Measurements from ENCODE around the gene CBLC. TPM values are rescaled to one million over a fixed set of nuclear protein-coding genes. Genes with fewer than 3 reads are reported as not detected.
"Not testable (repeated sequence)": the region's sequence is repeated elsewhere in the genome, so short reads cannot be mapped to it uniquely, and the experiment has no call there.

CBLC gene
- total RNA-seq, 1 donor from 2014 or later = 42.2 TPM

DNA sequence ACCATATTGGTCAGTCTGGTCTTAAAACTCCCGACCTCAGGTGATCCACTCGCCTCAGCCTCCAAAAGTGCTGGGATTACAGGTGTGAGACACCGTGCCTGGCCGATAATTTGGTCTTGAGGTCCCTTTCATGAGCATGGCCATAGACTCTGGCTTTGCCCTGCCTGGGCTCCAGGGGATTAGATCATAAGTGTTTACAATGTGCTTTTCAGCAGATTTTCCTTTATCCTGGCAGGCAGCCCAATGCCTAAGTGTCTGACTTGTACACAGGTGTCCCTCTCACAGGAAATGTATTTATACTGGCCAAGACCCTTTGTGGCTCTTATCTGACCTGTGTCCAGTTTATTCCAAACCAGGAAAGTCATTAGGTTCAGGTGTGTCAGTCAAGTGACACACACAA is 47.1 kb downstream of the CBLC start:
- TF ChIP-seq POLR2AphosphoS5 (IDR thresholded peaks at IDR 0.05; ENCODE audit: insufficient read depth in 1 of 2, low read depth in 1 of 2) = no peak
- TF ChIP-seq POLR2A (IDR thresholded peaks at IDR 0.05) = no peak
- TF ChIP-seq, protein P1, sequence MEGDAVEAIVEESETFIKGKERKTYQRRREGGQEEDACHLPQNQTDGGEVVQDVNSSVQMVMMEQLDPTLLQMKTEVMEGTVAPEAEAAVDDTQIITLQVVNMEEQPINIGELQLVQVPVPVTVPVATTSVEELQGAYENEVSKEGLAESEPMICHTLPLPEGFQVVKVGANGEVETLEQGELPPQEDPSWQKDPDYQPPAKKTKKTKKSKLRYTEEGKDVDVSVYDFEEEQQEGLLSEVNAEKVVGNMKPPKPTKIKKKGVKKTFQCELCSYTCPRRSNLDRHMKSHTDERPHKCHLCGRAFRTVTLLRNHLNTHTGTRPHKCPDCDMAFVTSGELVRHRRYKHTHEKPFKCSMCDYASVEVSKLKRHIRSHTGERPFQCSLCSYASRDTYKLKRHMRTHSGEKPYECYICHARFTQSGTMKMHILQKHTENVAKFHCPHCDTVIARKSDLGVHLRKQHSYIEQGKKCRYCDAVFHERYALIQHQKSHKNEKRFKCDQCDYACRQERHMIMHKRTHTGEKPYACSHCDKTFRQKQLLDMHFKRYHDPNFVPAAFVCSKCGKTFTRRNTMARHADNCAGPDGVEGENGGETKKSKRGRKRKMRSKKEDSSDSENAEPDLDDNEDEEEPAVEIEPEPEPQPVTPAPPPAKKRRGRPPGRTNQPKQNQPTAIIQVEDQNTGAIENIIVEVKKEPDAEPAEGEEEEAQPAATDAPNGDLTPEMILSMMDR (IDR thresholded peaks at IDR 0.05) = no peak
- no peak for DNase-seq (ENCODE audit: extremely low spot score in 2 of 2)
- intact Hi-C loops (cut with DNase I) = no loop called here

GRCh38 chr19:44832875-44833274 is 55.2 kb downstream of the CBLC start:
- H3K4me1 ChIP-seq; H3K36me3 ChIP-seq; DNase-seq (ENCODE audit: extremely low spot score in 2 of 2); H3K9me3 ChIP-seq; H3K4me3 ChIP-seq; intact Hi-C loops (cut with DNase I); H3K27me3 ChIP-seq; H3K27ac ChIP-seq: not testable (repeated sequence)

More for the DNA sequence above, 47.1 kb downstream of the CBLC start:
- Histone ChIP-seq H3K27ac (no peak overlapping the region), H3K9me3 (no peaks in the 10 kb centered on the region), H3K27me3 (no peaks in the 10 kb centered on the region), H3K4me3 (no peak overlapping the region), H3K4me1 (peaks cover 8% of the 10 kb centered on the region), H3K36me3 (no peaks in the 10 kb centered on the region)

- H3K36me3 ChIP-seq; H3K27ac ChIP-seq; H3K4me1 ChIP-seq; H3K9me3 ChIP-seq; intact Hi-C loops (cut with DNase I); DNase-seq (ENCODE audit: extremely low spot score in 2 of 2); H3K4me3 ChIP-seq; H3K27me3 ChIP-seq: not testable (repeated sequence)
Measured at GRCh38 chr19:44834399-44834798, 56.7 kb downstream of the CBLC start.

- intact Hi-C loops (cut with DNase I) = no loop called here
- TF ChIP-seq, protein P1 (IDR thresholded peaks at IDR 0.05) = no peak
- TF ChIP-seq POLR2A (IDR thresholded peaks at IDR 0.05) = no peak
- DNase-seq (ENCODE audit: extremely low spot score in 2 of 2) = no peak
Measured at GRCh38 chr19:44839276-44839675, 61.6 kb downstream of the CBLC start.

DNA sequence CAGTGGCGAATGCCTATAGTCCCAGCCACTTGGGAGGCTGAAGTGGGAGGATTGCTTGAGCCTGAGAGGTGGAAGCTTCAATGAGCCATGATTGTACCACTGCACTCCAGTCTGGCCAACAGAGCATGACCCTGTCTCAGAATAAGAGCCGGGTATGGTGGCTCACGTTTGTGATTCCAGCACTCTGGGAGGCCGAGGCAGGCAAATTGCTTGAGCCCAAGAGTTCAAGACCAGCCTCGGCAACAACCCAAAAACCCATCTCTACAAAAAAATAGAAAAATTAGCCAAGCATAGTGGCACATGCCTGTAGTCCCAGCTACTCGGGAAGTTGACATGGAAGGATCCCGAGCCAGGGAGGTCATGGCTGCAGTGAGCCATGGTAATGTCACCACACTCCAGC is 63.1 kb downstream of the CBLC start:
- Histone ChIP-seq H3K36me3 (no peaks in the 10 kb centered on the region), H3K27ac (no peak overlapping the region), H3K4me1 (peaks cover 15% of the 10 kb centered on the region), H3K9me3 (no peaks in the 10 kb centered on the region), H3K27me3 (no peaks in the 10 kb centered on the region), H3K4me3 (no peak overlapping the region)
- DNase-seq (ENCODE audit: extremely low spot score in 2 of 2) = no peak
- intact Hi-C loops (cut with DNase I) = loop anchor here (10.0 kb wide), 1 partner anchor 116 kb away; no protein-coding TSS in a partner anchor
- TF ChIP-seq, protein P1 (IDR thresholded peaks at IDR 0.05) = no peak
- TF ChIP-seq POLR2A (IDR thresholded peaks at IDR 0.05) (no peak), POLR2AphosphoS5 (IDR thresholded peaks at IDR 0.05; ENCODE audit: insufficient read depth in 1 of 2, low read depth in 1 of 2) (no peak)

More at GRCh38 chr19:44839276-44839675, 61.6 kb downstream of the CBLC start:
- no peaks in the 10 kb centered on the region for H3K27me3 ChIP-seq
- no peak overlapping the region for H3K27ac ChIP-seq
- H3K4me3 ChIP-seq = no peak overlapping the region
- no peaks in the 10 kb centered on the region for H3K9me3 ChIP-seq
- H3K36me3 ChIP-seq = no peaks in the 10 kb centered on the region
- peaks cover under 1% of the 10 kb centered on the region for H3K4me1 ChIP-seq

DNA sequence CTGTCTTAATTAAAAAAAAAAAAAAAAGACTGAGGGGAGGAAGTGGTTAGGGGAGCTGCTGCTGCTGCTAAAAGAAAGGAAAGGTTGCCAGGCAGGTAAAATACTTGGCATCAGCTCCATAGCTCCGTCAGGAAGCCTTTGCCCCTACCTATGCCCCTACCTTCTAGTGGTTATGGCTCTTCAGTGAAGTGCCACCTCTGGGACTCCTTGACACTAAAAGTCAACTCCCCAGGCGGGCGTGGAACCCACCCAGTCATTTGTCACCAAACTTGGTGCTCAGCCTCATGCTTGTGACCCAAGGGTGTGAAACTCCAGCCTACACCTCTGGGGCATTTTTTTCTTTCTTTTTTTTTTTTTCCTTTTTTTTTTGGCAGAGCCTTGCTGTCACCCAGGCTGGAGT is 63.5 kb downstream of the CBLC start:
- TF ChIP-seq POLR2AphosphoS5 (IDR thresholded peaks at IDR 0.05; ENCODE audit: insufficient read depth in 1 of 2, low read depth in 1 of 2) = no peak
- TF ChIP-seq, protein P1 (IDR thresholded peaks at IDR 0.05) = no peak
- no peak for TF ChIP-seq POLR2A (IDR thresholded peaks at IDR 0.05)
- H3K27me3 ChIP-seq = no peaks in the 10 kb centered on the region
- DNase-seq (ENCODE audit: extremely low spot score in 2 of 2) = no peak
- intact Hi-C loops (cut with DNase I) = loop anchor here (10.0 kb wide), 1 partner anchor 116 kb away; no protein-coding TSS in a partner anchor
- H3K36me3 ChIP-seq = no peaks in the 10 kb centered on the region
- H3K4me1 ChIP-seq = peaks cover 15% of the 10 kb centered on the region
- no peak overlapping the region for H3K4me3 ChIP-seq
- no peaks in the 10 kb centered on the region for H3K9me3 ChIP-seq
- no peak overlapping the region for H3K27ac ChIP-seq
